ENCODE data around the gene MYH11.

DNA sequence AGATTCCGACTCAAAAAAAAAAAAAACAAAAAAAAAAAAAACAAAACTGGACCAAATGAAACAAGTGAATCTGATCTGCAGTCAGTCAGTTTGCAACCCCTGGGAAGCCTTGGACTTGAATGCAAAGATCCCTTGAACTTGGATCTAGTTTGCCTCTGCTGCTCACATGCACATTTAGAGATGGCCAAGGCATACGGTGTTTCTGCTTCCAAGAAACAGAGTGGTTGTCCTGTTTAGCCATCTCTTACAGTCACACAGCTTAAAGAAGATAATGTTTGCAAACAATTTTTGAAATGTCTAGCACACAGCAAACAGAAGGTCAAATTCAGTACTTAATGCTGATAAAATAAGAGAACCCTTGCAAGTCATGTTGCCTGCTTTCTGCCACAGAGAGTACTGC lies 202.2 kb downstream of the MYH11 start:
- TF ChIP-seq, protein P1, sequence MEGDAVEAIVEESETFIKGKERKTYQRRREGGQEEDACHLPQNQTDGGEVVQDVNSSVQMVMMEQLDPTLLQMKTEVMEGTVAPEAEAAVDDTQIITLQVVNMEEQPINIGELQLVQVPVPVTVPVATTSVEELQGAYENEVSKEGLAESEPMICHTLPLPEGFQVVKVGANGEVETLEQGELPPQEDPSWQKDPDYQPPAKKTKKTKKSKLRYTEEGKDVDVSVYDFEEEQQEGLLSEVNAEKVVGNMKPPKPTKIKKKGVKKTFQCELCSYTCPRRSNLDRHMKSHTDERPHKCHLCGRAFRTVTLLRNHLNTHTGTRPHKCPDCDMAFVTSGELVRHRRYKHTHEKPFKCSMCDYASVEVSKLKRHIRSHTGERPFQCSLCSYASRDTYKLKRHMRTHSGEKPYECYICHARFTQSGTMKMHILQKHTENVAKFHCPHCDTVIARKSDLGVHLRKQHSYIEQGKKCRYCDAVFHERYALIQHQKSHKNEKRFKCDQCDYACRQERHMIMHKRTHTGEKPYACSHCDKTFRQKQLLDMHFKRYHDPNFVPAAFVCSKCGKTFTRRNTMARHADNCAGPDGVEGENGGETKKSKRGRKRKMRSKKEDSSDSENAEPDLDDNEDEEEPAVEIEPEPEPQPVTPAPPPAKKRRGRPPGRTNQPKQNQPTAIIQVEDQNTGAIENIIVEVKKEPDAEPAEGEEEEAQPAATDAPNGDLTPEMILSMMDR (IDR thresholded peaks at IDR 0.05; ENCODE audit: poor library complexity, severe bottlenecking): no peak
- TF ChIP-seq EZH2 (IDR thresholded peaks at IDR 0.05; ENCODE audit: borderline replicate concordance, insufficient read depth, low read length, poor library complexity, severe bottlenecking): no peak
- TF ChIP-seq, protein P2, sequence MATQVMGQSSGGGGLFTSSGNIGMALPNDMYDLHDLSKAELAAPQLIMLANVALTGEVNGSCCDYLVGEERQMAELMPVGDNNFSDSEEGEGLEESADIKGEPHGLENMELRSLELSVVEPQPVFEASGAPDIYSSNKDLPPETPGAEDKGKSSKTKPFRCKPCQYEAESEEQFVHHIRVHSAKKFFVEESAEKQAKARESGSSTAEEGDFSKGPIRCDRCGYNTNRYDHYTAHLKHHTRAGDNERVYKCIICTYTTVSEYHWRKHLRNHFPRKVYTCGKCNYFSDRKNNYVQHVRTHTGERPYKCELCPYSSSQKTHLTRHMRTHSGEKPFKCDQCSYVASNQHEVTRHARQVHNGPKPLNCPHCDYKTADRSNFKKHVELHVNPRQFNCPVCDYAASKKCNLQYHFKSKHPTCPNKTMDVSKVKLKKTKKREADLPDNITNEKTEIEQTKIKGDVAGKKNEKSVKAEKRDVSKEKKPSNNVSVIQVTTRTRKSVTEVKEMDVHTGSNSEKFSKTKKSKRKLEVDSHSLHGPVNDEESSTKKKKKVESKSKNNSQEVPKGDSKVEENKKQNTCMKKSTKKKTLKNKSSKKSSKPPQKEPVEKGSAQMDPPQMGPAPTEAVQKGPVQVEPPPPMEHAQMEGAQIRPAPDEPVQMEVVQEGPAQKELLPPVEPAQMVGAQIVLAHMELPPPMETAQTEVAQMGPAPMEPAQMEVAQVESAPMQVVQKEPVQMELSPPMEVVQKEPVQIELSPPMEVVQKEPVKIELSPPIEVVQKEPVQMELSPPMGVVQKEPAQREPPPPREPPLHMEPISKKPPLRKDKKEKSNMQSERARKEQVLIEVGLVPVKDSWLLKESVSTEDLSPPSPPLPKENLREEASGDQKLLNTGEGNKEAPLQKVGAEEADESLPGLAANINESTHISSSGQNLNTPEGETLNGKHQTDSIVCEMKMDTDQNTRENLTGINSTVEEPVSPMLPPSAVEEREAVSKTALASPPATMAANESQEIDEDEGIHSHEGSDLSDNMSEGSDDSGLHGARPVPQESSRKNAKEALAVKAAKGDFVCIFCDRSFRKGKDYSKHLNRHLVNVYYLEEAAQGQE (IDR thresholded peaks at IDR 0.05; ENCODE audit: borderline replicate concordance): no peak
- no peak for TF ChIP-seq TAF1 (IDR thresholded peaks at IDR 0.05; ENCODE audit: low read depth)
- TF ChIP-seq MXI1 (conservative IDR thresholded peaks at IDR 0.05; ENCODE audit: poor library complexity, severe bottlenecking): no peak

Measured in neural cell (in vitro differentiated cells).